Stimulated activated CD8-positive, alpha-beta memory T cell treated with anti-CD3 and anti-CD28 coated beads, Interleukin-12 subunit alpha, Interleukin-12 subunit beta, amount 100 ng/mL, for 4 hours (primary cell): ENCODE results near the gene DLAT.
"Not testable (repeated sequence)": the region's sequence is repeated elsewhere in the genome, so short reads cannot be mapped to it uniquely, and the experiment has no call there.

Experiments used
- DNase-seq: peaks from one replicate; pipeline ENCODE4 v3.0.0-alpha.2; 2020; ENCODE audit warnings: low read depth

Gene DLAT

GRCh38 chr11:112005422-112006094 is 19.6 kb upstream of the DLAT start:
- DNase-seq, result no peak

DNA sequence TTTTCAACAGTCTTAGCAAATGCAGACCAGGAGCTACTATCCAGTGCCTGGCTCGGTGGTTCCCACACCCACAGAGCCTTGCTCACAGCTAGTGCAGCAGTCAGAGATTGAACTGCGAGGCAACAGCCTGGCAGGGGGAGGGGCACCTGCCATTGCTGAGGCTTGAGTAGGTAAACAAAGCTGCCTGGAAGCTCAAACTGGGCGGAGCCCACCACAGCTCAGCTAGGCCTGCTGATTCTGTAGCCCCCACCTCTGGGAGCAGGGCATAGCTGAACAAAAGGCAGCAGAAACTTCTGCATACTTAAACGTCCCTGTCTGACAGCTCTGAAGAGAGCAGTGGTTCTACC is 19.1 kb upstream of the DLAT start:
- DNase-seq, result not testable (repeated sequence)

GRCh38 chr11:112011451-112011850 is 13.8 kb upstream of the DLAT start:
- not testable (repeated sequence) for DNase-seq

- DNase-seq, result no peak
Measured at GRCh38 chr11:112012874-112013273, 12.3 kb upstream of the DLAT start.

- DNase-seq, result no peak
Measured at GRCh38 chr11:112013497-112014164, 11.6 kb upstream of the DLAT start.

GRCh38 chr11:112016088-112016764 is 9.0 kb upstream of the DLAT start:
- no peak for DNase-seq

DNA sequence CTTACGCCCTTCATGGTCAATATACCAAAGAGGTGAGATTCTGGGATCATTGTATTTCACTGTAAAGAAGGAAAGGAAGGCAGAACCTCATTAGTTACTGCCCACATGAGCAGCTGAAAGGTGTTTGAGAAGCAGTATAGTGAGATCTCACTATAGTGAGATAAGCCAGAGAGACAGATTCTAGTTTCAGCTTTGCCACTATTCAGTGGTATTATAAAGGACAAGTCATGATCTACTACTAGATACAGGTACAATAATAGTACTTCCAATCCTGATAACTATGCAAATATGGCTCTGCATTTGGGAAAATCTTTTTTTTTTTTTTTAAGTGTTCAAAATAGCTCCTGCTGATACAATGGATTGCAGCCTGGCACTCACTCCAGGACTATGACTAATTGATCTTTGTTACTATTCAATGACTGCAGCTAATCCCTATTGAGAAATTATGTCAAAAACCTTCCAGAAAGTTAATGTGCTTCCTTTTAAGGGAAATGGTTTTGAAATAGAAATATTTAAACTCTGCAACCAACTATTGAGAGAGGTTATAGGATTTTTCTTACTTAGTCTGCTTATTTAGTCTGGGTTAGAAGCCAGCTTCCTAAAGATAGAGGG is 8.3 kb upstream of the DLAT start:
- no peak for DNase-seq

- no peak for DNase-seq
Measured at GRCh38 chr11:112017538-112017937, 7.7 kb upstream of the DLAT start.

GRCh38 chr11:112019066-112019465 is 6.1 kb upstream of the DLAT start:
- DNase-seq, result no peak

- DNase-seq, result no peak
Measured at GRCh38 chr11:112023104-112023503, 2.1 kb upstream of the DLAT start.

DNA sequence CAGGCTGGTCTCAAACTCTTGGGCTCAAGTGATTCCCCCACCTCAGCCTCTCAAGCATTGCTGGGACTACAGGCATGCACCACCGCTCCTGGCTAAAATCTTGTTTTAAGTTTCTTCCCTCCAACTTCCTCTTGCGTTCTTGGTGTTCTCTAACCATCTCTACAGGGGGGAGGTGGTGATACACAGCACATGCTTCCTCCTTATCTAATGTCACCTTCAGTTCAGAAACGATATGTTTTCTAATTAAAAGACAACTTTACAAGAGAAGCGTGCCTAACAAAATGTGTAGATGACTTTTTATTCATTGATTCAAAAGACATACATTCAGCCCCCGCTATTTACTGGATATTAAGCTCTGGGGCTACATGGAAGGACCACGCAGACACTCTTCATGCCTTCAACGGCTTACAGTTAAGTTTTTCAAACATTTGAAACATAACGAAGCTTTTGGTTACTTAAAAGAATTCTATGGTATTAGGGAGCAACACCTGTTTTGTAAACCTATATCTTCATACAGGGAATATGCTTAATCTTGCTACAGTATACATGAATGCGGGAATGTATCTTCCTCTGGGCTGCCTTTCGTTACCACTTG is 933 bp upstream of the DLAT start:
- no peak for DNase-seq

DNA sequence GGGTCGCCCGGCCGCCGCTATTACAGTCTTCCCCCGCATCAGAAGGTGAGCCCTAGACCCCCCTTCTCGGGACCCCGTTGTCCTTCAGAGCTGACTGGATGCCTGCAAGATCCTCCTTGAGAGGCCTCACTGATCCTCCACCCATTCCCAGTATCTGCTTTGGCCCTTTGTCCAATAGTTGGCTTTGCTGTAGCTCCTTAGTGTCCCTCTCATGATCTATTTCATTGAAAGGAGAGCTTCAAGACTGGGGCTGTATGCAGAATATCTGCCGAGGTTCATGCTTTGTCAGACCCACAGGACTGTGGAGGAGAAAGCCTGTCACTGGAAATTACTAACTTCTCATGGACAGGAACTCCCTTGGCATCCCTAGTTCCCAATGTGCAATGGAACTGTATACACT is 499 bp downstream of the DLAT start:
- DNase-seq, result no peak

- DNase-seq, result not testable (repeated sequence)
Measured at GRCh38 chr11:112026784-112027410, 1.7 kb downstream of the DLAT start.

DNA sequence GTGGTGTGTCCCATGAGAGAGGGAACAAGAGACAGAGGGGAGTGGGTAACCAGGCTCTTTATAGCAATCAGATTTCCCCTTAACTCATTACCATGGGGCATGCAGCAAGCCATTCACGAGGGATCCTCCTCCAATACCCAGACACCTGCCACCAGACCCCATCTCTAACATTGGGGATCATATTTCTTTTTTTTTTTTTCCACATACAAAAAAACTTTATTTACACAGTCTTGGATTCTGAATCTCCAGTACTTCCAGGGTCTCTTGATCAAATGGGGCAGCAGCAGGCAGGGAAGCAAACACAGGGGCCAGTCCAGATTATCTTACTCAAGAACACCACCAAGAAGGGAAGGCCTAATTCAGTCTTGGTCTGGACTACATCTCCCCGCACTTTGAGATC is 4.3 kb downstream of the DLAT start:
- no peak for DNase-seq

GRCh38 chr11:112033902-112034301 is 8.7 kb downstream of the DLAT start:
- DNase-seq, result no peak

DNA sequence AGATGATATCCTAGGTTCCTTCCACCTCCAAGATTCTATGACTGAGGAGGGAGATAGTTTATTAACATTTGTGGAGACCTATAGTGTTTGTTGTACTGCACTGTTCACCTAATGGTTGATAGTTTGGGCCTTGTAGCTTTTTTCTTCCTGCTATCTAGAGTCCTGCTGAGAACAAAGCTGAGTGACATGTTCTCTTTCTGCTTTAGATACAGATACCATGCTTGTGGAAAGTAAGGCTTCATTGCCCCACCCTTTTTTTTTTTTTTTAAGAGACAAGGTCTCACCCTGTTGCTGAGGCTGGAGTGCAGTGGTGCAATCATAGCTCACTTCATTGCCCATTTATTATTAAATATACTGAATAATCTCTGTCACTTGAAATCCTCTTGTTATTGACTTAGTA is 12.3 kb downstream of the DLAT start:
- DNase-seq, result no peak

DNA sequence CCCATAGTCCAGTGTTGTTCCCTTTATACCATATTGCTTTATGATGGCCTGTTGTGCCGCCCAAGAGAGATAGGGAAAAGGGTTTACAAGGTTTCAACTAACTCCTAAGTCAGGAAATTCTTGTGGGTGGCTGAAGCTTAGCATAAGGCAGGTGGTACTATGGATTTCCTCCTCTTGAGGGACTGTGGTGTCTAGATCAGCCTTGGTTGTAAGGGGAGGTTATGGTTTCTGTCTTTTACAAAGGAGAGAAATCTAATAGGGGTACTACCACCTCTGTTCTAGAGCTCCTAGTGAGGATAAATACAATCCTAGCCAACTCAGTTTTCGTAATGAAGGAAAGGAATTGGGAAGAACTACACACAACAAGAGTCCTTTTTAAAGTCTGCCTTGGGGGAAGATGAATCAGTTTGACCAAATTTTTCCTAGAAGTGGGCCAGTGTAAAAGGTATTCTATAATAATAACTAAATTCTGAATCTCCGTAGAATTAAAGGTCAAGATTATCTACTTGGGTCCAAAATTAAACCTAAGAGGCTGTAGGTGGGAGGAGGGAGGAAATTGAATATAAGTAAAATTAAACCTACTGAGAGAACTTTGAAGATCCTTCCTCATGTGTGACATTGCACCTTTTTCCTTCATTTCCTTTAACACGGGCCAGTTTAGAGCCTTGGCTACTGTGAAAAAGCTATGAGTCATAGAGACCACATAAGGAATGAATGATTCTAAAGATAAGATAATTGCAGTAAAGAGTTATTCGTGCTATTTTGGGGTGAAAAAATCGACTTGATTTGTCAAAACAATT is 17.2 kb downstream of the DLAT start:
- DNase-seq, result no peak

DNA sequence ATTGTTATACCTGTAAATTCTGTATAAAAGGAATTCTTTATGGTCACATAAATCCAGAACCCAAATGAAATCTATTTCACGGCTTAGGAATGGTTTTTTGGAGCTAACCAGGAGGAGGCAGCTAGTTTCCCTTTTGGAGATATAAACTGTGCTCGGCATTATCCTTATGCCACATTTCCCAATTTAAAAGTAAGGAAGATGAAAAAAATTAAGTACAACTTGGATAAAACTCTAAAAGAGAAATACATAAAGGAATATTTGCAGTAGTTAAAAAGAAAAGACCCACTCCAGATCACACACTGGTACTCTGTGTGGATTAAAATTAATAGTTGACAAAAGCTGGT is 17.7 kb downstream of the DLAT start:
- DNase-seq, result no peak

GRCh38 chr11:112044961-112045360 is 19.8 kb downstream of the DLAT start:
- DNase-seq, result no peak

DNA sequence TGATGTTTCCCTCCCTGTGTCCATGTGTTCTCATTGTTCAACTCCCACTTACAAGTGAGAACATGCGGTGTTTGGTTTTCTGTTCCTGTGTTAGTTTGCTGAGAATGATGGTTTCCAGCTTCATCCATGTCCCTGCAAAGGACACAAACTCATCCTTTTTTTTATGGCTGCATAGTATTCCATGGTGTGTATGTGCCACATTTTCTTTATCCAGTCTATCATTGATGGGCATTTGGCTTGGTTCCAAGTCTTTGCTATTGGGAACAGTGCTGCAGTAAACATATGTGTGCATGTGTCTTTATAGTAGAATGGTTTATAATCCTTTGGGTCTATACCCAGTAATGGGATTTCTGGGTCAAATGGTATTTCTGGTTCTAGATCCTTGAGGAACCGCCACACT is 21.4 kb downstream of the DLAT start:
- not testable (repeated sequence) for DNase-seq

DNA sequence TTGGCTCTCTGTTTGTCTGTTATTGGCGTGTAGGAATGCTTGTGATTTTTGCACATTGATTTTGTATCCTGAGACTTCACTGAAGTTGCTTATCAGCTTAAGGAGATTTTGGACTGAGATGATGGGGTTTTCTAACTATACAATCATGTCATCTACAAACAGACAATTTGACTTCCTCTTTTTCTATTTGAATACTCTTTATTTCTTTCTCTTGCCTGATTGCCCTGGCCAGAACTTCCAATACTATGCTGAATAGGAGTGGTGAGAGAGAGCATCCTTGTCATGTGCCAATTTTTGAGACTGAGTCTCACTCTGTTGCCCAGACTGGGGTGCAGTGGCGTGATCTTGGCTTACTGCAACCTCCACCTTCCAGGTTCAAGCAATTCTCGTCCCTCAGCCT is 23.0 kb downstream of the DLAT start:
- not testable (repeated sequence) for DNase-seq
